GM12873 (cell line): Measurements from ENCODE around the gene ACVR1.

Experiments used
- CTCF ChIP-seq: IDR thresholded peaks from 2 replicates; pipeline ENCODE4 v1.5.1; 2012; ENCODE audit warnings: low read depth, mild to moderate bottlenecking, moderate library complexity, low read length, control low read depth; ENCODE audit not compliant: insufficient read depth; ENCODE audit errors: missing control alignments

ACVR1 gene

GRCh38 chr2:157876066-157876785 lies at the start of gene ACVR1:
Gene ACVR1, minus strand, starts transcription at chr2:157876330. Its CDS starts 76,837 bp downstream, at chr2:157799493.
- peak; percentile 31 for TF ChIP-seq CTCF

GRCh38 chr2:157925071-157925470 lies 48.9 kb upstream of the ACVR1 start:
- TF ChIP-seq CTCF = no peak

GRCh38 chr2:157923598-157924217 lies 47.6 kb upstream of the ACVR1 start:
- TF ChIP-seq CTCF = no peak

- TF ChIP-seq CTCF = no peak
Observed at GRCh38 chr2:157922815-157923214, 46.7 kb upstream of the ACVR1 start.

GRCh38 chr2:157922336-157922735 lies 46.2 kb upstream of the ACVR1 start:
- no peak for TF ChIP-seq CTCF

- no peak for TF ChIP-seq CTCF
Observed at GRCh38 chr2:157920736-157921135, 44.6 kb upstream of the ACVR1 start.

- TF ChIP-seq CTCF = no peak
Observed at GRCh38 chr2:157919181-157919580, 43.1 kb upstream of the ACVR1 start.
